Stimulated activated CD4-positive, alpha-beta T cell treated with anti-CD3 and anti-CD28 coated beads, Interleukin-1b, Interleukin-23, amount 100 ng/mL, for 1 hour (primary cell): Measurements from ENCODE around the gene KBTBD13.
"Not testable (repeated sequence)": the region's sequence is repeated elsewhere in the genome, so short reads cannot be mapped to it uniquely, and the experiment has no call there.

ENCODE experiments used
- DNase-seq, 2 donors: peaks; one replicate each; pipeline ENCODE4 v3.0.0-alpha.2; 2020; ENCODE audit warnings: low read depth in 2 of 2

Gene KBTBD13

GRCh38 chr15:65076486-65077290, at the start of gene KBTBD13:
TSS of gene KBTBD13 (plus strand) at chr15:65076746. CDS start at chr15:65076816, 70 bp downstream.
- no peak for DNase-seq

GRCh38 chr15:65026756-65027155, 49.8 kb upstream of the KBTBD13 start:
- DNase-seq: no peak

- no peak for DNase-seq
These were observed 49.0 kb upstream of the KBTBD13 start for GRCh38 chr15:65027593-65027992.

- DNase-seq: no peak
These were observed 48.2 kb upstream of the KBTBD13 start for GRCh38 chr15:65028338-65028737.

GRCh38 chr15:65028921-65029735, 47.4 kb upstream of the KBTBD13 start, which contains the start of gene MTFMT:
TSS of gene MTFMT (minus strand) at chr15:65029639. CDS start at chr15:65029613, 26 bp downstream.
- DNase-seq: peak; percentile 85 to 97

GRCh38 chr15:65029736-65030208, 46.8 kb upstream of the KBTBD13 start:
- no peak for DNase-seq

GRCh38 chr15:65032801-65033537, 43.6 kb upstream of the KBTBD13 start:
- DNase-seq: no peak

- no peak for DNase-seq
These were observed 42.8 kb upstream of the KBTBD13 start for GRCh38 chr15:65033659-65034269.

- no peak for DNase-seq
These were observed 41.8 kb upstream of the KBTBD13 start for GRCh38 chr15:65034719-65035118.

GRCh38 chr15:65037309-65037708, 39.2 kb upstream of the KBTBD13 start:
- DNase-seq: no peak

GRCh38 chr15:65038428-65038827, 38.1 kb upstream of the KBTBD13 start:
- no peak for DNase-seq

- no peak for DNase-seq
These were observed 37.7 kb upstream of the KBTBD13 start for GRCh38 chr15:65038836-65039235.

GRCh38 chr15:65040461-65040860, 36.1 kb upstream of the KBTBD13 start:
- no peak for DNase-seq

- no peak for DNase-seq
These were observed 34.8 kb upstream of the KBTBD13 start for GRCh38 chr15:65041787-65042186.

- no peak for DNase-seq
These were observed 33.7 kb upstream of the KBTBD13 start for GRCh38 chr15:65042776-65043327.

GRCh38 chr15:65044218-65044617, 32.3 kb upstream of the KBTBD13 start:
- not testable (repeated sequence) for DNase-seq

GRCh38 chr15:65044724-65045481, 31.6 kb upstream of the KBTBD13 start, which contains the start of gene SLC51B:
TSS of gene SLC51B (plus strand) at chr15:65045387. CDS start at chr15:65050005, 4,618 bp downstream.
- DNase-seq: no peak

- DNase-seq: no peak
These were observed 28.3 kb upstream of the KBTBD13 start for GRCh38 chr15:65048241-65048640.

- DNase-seq: peak; percentile 66 to 75
These were observed 27.1 kb upstream of the KBTBD13 start for GRCh38 chr15:65049418-65049840.

- DNase-seq: no peak
These were observed 26.3 kb upstream of the KBTBD13 start for GRCh38 chr15:65050270-65050669.
